Measurements from ENCODE around the gene ZNHIT3. TPM values are rescaled to one million over a fixed set of nuclear protein-coding genes. Genes with fewer than 3 reads are reported as not detected.
"Not testable (repeated sequence)": the region's sequence is repeated elsewhere in the genome, so short reads cannot be mapped to it uniquely, and the experiment has no call there.

The ZNHIT3 gene
- polyA plus RNA-seq, 2 of the 4 experiments (the other 2 are of a cell fraction): 117 to 166 TPM

DNA sequence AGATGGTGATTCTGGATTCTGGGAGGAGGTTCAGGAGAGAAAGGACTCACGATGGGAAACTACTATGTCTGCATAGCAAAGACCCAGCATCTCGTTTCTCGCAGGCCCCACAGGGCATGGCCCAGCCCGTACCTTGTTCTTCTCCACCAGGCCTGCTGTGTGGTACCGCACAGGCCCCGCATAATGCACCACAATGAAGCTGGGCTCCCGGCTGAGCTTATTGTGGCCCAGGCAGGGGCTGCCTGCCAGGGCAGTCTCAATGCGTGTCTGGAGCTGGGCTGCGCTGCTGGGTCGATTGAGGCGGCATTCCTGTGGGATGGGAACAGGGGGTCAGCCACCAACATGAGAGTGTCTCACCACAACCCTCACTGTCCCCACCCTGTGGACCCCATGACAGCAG, 20.4 kb downstream of the ZNHIT3 start:
- FAIRE-seq: no peak

DNA sequence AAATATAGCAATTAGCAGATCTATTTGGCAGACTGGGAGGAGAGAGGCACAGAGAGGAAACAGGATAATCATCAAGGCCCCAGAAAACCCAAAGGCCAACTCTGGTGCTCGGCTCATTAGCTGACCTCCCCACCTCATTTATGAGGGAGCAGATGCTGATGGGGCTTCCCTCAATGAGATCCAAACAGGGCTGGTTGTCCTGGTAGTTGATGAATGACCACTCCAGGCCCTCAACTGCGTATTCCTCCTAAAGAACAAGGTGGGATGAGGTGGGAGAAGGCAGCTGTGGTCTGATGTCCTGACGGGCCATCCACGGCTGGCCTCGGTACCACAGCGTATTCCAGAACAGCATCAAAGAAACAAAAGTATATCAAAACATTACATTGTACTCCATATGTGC, 20.8 kb downstream of the ZNHIT3 start:
- FAIRE-seq: no peak
- H3K9me3 ChIP-seq: no peaks in the 10 kb centered on the region
- no peak overlapping the region for H3K4me3 ChIP-seq
- WGBS (ENCODE audit: missing lambda C conversion rate): 95% methylated on average over 6 of the region's 6 CpGs
- POLR2A ChIA-PET: interaction anchor here (0.6 kb wide), 1 partner anchor 28 kb away, joined by 3 read pairs; no protein-coding TSS in a partner anchor
- no peak for TF ChIP-seq ZC3H11A (IDR thresholded peaks at IDR 0.05)
- TF ChIP-seq NPAS2 (CRISPR knock-in tag; IDR thresholded peaks at IDR 0.05; ENCODE audit: borderline replicate concordance): no peak
- no peak for TF ChIP-seq HEYL (CRISPR knock-in tag; IDR thresholded peaks at IDR 0.05)
- no peak for TF ChIP-seq RNF2 (IDR thresholded peaks at IDR 0.05; ENCODE audit: borderline replicate concordance, low read depth)
- no peak for TF ChIP-seq EHF (CRISPR knock-in tag; IDR thresholded peaks at IDR 0.05)
- no peak for TF ChIP-seq RCOR1 (IDR thresholded peaks at IDR 0.05; ENCODE audit: low read depth, low read length)
- no peak for TF ChIP-seq MAZ (IDR thresholded peaks at IDR 0.05; ENCODE audit: borderline replicate concordance, low read depth, low read length)
- TF ChIP-seq, protein P1, sequence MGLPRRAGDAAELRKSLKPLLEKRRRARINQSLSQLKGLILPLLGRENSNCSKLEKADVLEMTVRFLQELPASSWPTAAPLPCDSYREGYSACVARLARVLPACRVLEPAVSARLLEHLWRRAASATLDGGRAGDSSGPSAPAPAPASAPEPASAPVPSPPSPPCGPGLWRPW (IDR thresholded peaks at IDR 0.05): no peak
- no peak for TF ChIP-seq HOXB13 (CRISPR knock-in tag; IDR thresholded peaks at IDR 0.05; ENCODE audit: low read depth)
- CTCF ChIA-PET: interaction anchor here (1.1 to 2.2 kb wide), 3 partner anchors 13 to 24 kb away, joined by 3 to 9 read pairs (median 8); no protein-coding TSS in a partner anchor
- no peaks in the 10 kb centered on the region for H3K4me1 ChIP-seq
- no peak overlapping the region for H3K4me2 ChIP-seq
- H3K27ac ChIP-seq: no peak overlapping the region
- no peak for DNase-seq (ENCODE audit: low read depth in 1 of 2, low spot score in 1 of 2)
- no peak for ATAC-seq

More for the DNA sequence above, 20.4 kb downstream of the ZNHIT3 start:
- DNase-seq (ENCODE audit: low read depth in 1 of 2, low spot score in 1 of 2) (no peak), ATAC-seq (no peak)
- Histone ChIP-seq H3K9me3 (no peaks in the 10 kb centered on the region), H3K27ac (no peak overlapping the region), H3K4me3 (no peak overlapping the region), H3K4me1 (no peaks in the 10 kb centered on the region), H3K4me2 (no peak overlapping the region)
- ChIA-PET CTCF (interaction anchor here (1.0 to 3.3 kb wide), 6 partner anchors 8 to 24 kb away, joined by 3 to 16 read pairs (median 7); partner anchors contain the start of gene ZNHIT3), POLR2A (no interaction called here)
- TF ChIP-seq CHD2 (IDR thresholded peaks at IDR 0.05; ENCODE audit: low read length, partially characterized antibody): no peak
- TF ChIP-seq SREBF2 (IDR thresholded peaks at IDR 0.05): no peak
- TF ChIP-seq ZSCAN20 (CRISPR knock-in tag; IDR thresholded peaks at IDR 0.05): no peak
- no peak for TF ChIP-seq EHMT2 (IDR thresholded peaks at IDR 0.05; ENCODE audit: low read depth)
- TF ChIP-seq EP300 (IDR thresholded peaks at IDR 0.05): no peak
- TF ChIP-seq TP53 (CRISPR knock-in tag; IDR thresholded peaks at IDR 0.05): no peak
- no peak for TF ChIP-seq RCOR1 (IDR thresholded peaks at IDR 0.05; ENCODE audit: low read depth, low read length)
- TF ChIP-seq FOSL2 (IDR thresholded peaks at IDR 0.05): no peak
- no peak for TF ChIP-seq FOSL2 (CRISPR knock-in tag; IDR thresholded peaks at IDR 0.05)
- TF ChIP-seq, protein P1 (IDR thresholded peaks at IDR 0.05): no peak
- TF ChIP-seq RARB (CRISPR knock-in tag; IDR thresholded peaks at IDR 0.05): no peak
- no peak for TF ChIP-seq ESRRA (IDR thresholded peaks at IDR 0.05; ENCODE audit: borderline replicate concordance, low read length)
- no peak for TF ChIP-seq POLR2A (IDR thresholded peaks at IDR 0.05; ENCODE audit: low read length)
- no peak for TF ChIP-seq SMC3 (IDR thresholded peaks at IDR 0.05)
- no peak for TF ChIP-seq NR3C1 (IDR thresholded peaks at IDR 0.05)
- no peak for TF ChIP-seq JUN (IDR thresholded peaks at IDR 0.05)
- no peak for TF ChIP-seq FOXS1 (CRISPR knock-in tag; IDR thresholded peaks at IDR 0.05)
- 90% methylated on average over 11 of the region's 11 CpGs for WGBS (ENCODE audit: missing lambda C conversion rate)

DNA sequence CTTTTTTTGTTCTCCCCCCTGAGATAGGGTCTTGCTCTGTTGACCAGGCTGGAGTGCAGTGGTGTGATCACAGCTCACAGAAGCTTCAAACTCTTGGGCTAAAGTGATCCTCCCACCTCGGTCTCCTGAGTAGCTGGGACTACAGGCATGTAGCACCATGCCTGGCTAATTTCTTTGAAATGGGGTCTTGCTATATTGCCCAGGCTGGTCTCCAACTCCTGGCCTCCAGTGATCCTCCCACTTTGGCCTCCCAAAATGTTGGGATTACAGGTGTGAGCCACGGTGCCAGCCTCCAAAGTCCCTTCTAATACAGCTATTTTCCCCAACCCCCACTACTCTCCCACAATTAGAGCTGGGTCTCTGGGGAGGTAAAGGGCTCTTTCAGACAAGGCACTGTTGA, 22.0 kb downstream of the ZNHIT3 start:
- ATAC-seq; FAIRE-seq; H3K4me2 ChIP-seq; H3K9me3 ChIP-seq; H3K4me1 ChIP-seq; DNase-seq (ENCODE audit: low read depth in 1 of 2, low spot score in 1 of 2); H3K27ac ChIP-seq; H3K4me3 ChIP-seq: not testable (repeated sequence)
- CTCF ChIA-PET: interaction anchor here (0.7 to 1.6 kb wide), 5 partner anchors 9 to 26 kb away, joined by 3 to 7 read pairs (median 4); partner anchors contain the start of genes MYO19 and PIGW
- 95% methylated on average over 2 of the region's 2 CpGs for WGBS (ENCODE audit: missing lambda C conversion rate)
- POLR2A ChIA-PET: interaction anchor here (1.0 kb wide), 1 partner anchor 20 kb away, joined by 3 read pairs; no protein-coding TSS in a partner anchor
